K562 (cell line): Measurements from ENCODE around the gene MYL6B. TPM values are rescaled to one million over a fixed set of nuclear protein-coding genes. Genes with fewer than 3 reads are reported as not detected.

ENCODE experiments used
- BCL6 ChIP-seq: fragments of 250-450 bp; sonication (Bioruptor Pico); IDR thresholded peaks from 2 replicates; pipeline ENCODE4 v1.4.0; 2020
- BHLHE40 ChIP-seq: IDR thresholded peaks from 2 replicates; pipeline ENCODE4 v1.6.1; 2011; ENCODE audit warnings: low read length, improper control_type of control experiment
- C11orf30 ChIP-seq: fragments of 450-650 bp; IDR thresholded peaks from 2 replicates; pipeline ENCODE4 v1.6.1; 2016; ENCODE audit warnings: low read depth, mild to moderate bottlenecking
- ETV1 ChIP-seq: fragments of 450-650 bp; conservative IDR thresholded peaks from 2 replicates; pipeline ENCODE4 v1.6.1; 2016; ENCODE audit warnings: missing genetic modification characterization, control low read depth, low read depth, missing compliant biosample characterization
- FOXK2 ChIP-seq, 2 experiments: fragments of 450-650 bp; IDR thresholded peaks in 1 of 2; conservative IDR thresholded peaks in 1 of 2; 2 replicates each; pipeline ENCODE4 v1.6.1; 2016; ENCODE audit warnings: low read depth in 2 of 2, mild to moderate bottlenecking in 1 of 2
- GABPA ChIP-seq: fragments of 200-800 bp; sonication (Bioruptor generic); conservative IDR thresholded peaks from 2 replicates; pipeline ENCODE4 v1.6.1; 2016; ENCODE audit warnings: low read depth, missing genetic modification characterization, missing compliant biosample characterization
- KAT7 ChIP-seq: sonication (generic); formaldehyde crosslinking; IDR thresholded peaks from 2 replicates; pipeline ENCODE4 v1.8.0; 2022; ENCODE audit warnings: missing genetic modification reagents, mild to moderate bottlenecking, borderline replicate concordance
- NBN ChIP-seq: fragments of 450-650 bp; IDR thresholded peaks from 2 replicates; pipeline ENCODE4 v1.6.1; 2016; ENCODE audit warnings: low read depth, mild to moderate bottlenecking
- PCBP1 ChIP-seq: fragments of 200-400 bp; formaldehyde crosslinking; IDR thresholded peaks from 2 replicates; pipeline ENCODE4 v1.6.1; 2018; ENCODE audit warnings: mild to moderate bottlenecking, low read depth, low read length; ENCODE audit not compliant: poor library complexity, severe bottlenecking
- POLR2A ChIP-seq: fragments of 450-650 bp; conservative IDR thresholded peaks from 2 replicates; pipeline ENCODE4 v1.6.1; 2016
- POU5F1 ChIP-seq: fragments of 150-350 bp; IDR thresholded peaks from 2 replicates; pipeline ENCODE4 v1.6.1; 2014; ENCODE audit warnings: borderline replicate concordance, low read length, low read depth, mild to moderate bottlenecking; ENCODE audit not compliant: partially characterized antibody
- RB1 ChIP-seq: fragments of 450-650 bp; IDR thresholded peaks from 2 replicates; pipeline ENCODE4 v1.6.1; 2017; ENCODE audit warnings: low read depth, mild to moderate bottlenecking
- SP1 ChIP-seq: sonication (generic); formaldehyde crosslinking; IDR thresholded peaks from 2 replicates; pipeline ENCODE4 v1.8.1; 2022; ENCODE audit warnings: mild to moderate bottlenecking, missing genetic modification reagents
- SRSF7 ChIP-seq: fragments of 200-400 bp; formaldehyde crosslinking; optimal IDR thresholded peaks from 2 replicates; pipeline ENCODE3; 2017; ENCODE audit warnings: mild to moderate bottlenecking, low read depth, low read length
- TAF1 ChIP-seq: IDR thresholded peaks from 2 replicates; pipeline ENCODE4 v1.6.1; 2011; ENCODE audit warnings: mild to moderate bottlenecking, low read length, moderate library complexity; ENCODE audit not compliant: insufficient read depth, control insufficient read depth, severe bottlenecking; ENCODE audit errors: extremely low read depth
- U2AF1 ChIP-seq: fragments of 200-400 bp; formaldehyde crosslinking; optimal IDR thresholded peaks from 2 replicates; pipeline ENCODE3; 2017; ENCODE audit warnings: mild to moderate bottlenecking, low read depth, low read length, moderate library complexity
- ZBTB7A ChIP-seq: IDR thresholded peaks from 2 replicates; pipeline ENCODE4 v1.6.1; 2011; ENCODE audit warnings: low read depth, mild to moderate bottlenecking, low read length, moderate library complexity, borderline replicate concordance; ENCODE audit not compliant: control insufficient read depth
- ZNF174 ChIP-seq: fragments of 250-450 bp; sonication (Bioruptor Pico); IDR thresholded peaks from 2 replicates; pipeline ENCODE4 v1.4.0; 2020; ENCODE audit warnings: mild to moderate bottlenecking
- ZNF316 ChIP-seq: fragments of 450-650 bp; IDR thresholded peaks from 2 replicates; pipeline ENCODE4 v1.6.1; 2016
- ZNF79 ChIP-seq: fragments of 250-450 bp; sonication (Bioruptor Pico); IDR thresholded peaks from 2 replicates; pipeline ENCODE4 v1.4.0; 2020; ENCODE audit warnings: low read depth, mild to moderate bottlenecking, moderate library complexity
- polyA plus RNA-seq, 8 experiments: library from polyadenylated mRNA; depleted of rRNA in 4 of 8; stranded (reverse) in 5 of 8; unstranded in 3 of 8; fragments of >200 nt; fragmentation: Nextera tagmentation in 2 of 8; fragmentation: Illumina TruSeq in 1 of 8; extraction: Ambion mirVana in 2 of 8; extraction: Trizol in 1 of 8; gene quantifications; 2 replicates each; pipeline versions ENCODE4 v1.2.1 to v1.2.3, GENCODE V29; 2011 to 2014; ENCODE audit warnings: inconsistent platforms in 1 of 8, missing spikeins in 1 of 8
- total RNA-seq, 7 experiments: library from RNA; depleted of rRNA in 6 of 7; stranded (reverse); fragments of >200 nt in 6 of 7; fragmentation: Illumina TruSeq in 2 of 7; extraction: Trizol in 2 of 7; gene quantifications; 2 replicates each; pipeline versions ENCODE4 v1.2.1 to v1.2.3, GENCODE V29; 2011 to 2021; ENCODE audit warnings: low replicate concordance in 1 of 7
- TF ChIP-seq, protein P1 (sequence below): IDR thresholded peaks from 3 replicates; pipeline ENCODE4 v1.6.1; 2011; ENCODE audit warnings: borderline replicate concordance, mild to moderate bottlenecking, moderate library complexity; ENCODE audit not compliant: insufficient read length; ENCODE audit errors: extremely low read depth
- TF ChIP-seq, protein P2 (sequence below), 2 experiments: fragments of 250-450 bp in 1 of 2; fragments of 450-650 bp in 1 of 2; sonication (Bioruptor Pico) in 1 of 2; IDR thresholded peaks; 2 replicates each; pipeline versions ENCODE4 v1.6.1 to v1.8.0; 2016 to 2021; ENCODE audit warnings: mild to moderate bottlenecking in 2 of 2, moderate library complexity in 2 of 2, missing compliant biosample characterization in 1 of 2, missing genetic modification characterization in 1 of 2
- TF ChIP-seq, protein P3 (sequence below): sonication (generic); formaldehyde crosslinking; IDR thresholded peaks from 2 replicates; pipeline ENCODE4 v1.8.0; 2022; ENCODE audit warnings: mild to moderate bottlenecking, missing genetic modification reagents
- TF ChIP-seq, protein P4 (sequence below): sonication (generic); formaldehyde crosslinking; IDR thresholded peaks from 2 replicates; pipeline ENCODE4 v1.9.0; 2022; ENCODE audit warnings: mild to moderate bottlenecking, missing genetic modification reagents

MYL6B gene
- total and polyA plus RNA-seq, 9 of the 15 experiments (the other 6 are each of a cell fraction or from before 2014, with no cell fraction given): 42.8 to 77.3 (median 68.6) TPM

DNA sequence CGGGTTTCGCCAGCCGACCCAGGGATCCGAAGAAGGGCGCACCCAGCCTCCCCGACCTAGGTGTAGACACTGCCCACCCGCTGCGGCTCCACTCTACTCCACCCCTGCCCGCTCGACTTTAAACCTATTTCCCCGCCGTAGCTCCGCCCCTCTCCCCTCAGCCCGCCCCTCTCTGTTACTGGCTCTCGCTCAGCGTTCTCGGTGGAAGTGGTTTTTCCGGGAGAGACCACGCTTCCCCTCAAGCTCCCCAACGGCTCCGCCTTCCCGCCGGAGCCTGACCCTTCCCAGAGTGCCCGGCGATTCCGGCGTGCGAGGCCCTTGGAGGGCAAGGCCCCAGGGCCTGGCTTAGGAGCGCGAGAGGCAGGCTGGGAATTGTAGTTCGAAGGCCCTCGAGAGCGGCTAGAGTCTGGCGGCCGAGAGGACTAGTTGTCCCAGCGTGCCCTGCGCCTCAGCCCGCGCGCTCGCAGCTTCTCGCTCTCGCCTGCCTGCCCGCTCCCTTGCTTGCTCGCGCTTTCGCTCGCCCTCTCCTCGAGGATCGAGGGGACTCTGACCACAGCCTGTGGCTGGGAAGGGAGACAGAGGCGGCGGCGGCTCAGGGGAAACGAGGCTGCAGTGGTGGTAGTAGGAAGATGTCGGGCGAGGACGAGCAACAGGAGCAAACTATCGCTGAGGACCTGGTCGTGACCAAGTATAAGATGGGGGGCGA lies 48.1 kb upstream of the MYL6B start, which contains the start of gene PA2G4 (continued):
- TF ChIP-seq ZNF174: no peak
- TF ChIP-seq SRSF7: no peak
- TF ChIP-seq ETV1 (tag): 0 out of 2 replicates have a peak, but pooled peaks have one; percentile 42
- TF ChIP-seq PCBP1: no peak
- peak; percentile 68 for TF ChIP-seq BHLHE40
- peak; percentile 94 for TF ChIP-seq POLR2A
- TF ChIP-seq, protein P1, sequence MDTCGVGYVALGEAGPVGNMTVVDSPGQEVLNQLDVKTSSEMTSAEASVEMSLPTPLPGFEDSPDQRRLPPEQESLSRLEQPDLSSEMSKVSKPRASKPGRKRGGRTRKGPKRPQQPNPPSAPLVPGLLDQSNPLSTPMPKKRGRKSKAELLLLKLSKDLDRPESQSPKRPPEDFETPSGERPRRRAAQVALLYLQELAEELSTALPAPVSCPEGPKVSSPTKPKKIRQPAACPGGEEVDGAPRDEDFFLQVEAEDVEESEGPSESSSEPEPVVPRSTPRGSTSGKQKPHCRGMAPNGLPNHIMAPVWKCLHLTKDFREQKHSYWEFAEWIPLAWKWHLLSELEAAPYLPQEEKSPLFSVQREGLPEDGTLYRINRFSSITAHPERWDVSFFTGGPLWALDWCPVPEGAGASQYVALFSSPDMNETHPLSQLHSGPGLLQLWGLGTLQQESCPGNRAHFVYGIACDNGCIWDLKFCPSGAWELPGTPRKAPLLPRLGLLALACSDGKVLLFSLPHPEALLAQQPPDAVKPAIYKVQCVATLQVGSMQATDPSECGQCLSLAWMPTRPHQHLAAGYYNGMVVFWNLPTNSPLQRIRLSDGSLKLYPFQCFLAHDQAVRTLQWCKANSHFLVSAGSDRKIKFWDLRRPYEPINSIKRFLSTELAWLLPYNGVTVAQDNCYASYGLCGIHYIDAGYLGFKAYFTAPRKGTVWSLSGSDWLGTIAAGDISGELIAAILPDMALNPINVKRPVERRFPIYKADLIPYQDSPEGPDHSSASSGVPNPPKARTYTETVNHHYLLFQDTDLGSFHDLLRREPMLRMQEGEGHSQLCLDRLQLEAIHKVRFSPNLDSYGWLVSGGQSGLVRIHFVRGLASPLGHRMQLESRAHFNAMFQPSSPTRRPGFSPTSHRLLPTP: no peak
- TF ChIP-seq NBN: peak; percentile 6; the same call in 1 of the 2 replicates
- 0 out of 4 replicates have a peak, but pooled peaks of 1 of the 2 experiments have one; percentile 23 for TF ChIP-seq FOXK2 (conservative IDR thresholded peaks at IDR 0.05 in 1 of 2, IDR thresholded peaks at IDR 0.05 in 1 of 2; ENCODE audit: low read depth in 2 of 2)
- peak; percentile 77 for TF ChIP-seq RB1
- TF ChIP-seq U2AF1: no peak
- TF ChIP-seq, protein P2, sequence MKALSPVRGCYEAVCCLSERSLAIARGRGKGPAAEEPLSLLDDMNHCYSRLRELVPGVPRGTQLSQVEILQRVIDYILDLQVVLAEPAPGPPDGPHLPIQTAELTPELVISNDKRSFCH (CRISPR knock-in tag; IDR thresholded peaks at IDR 0.05): no peak
- TF ChIP-seq, protein P2 (tag; IDR thresholded peaks at IDR 0.05): 0 out of 2 replicates have a peak, but pooled peaks have one; percentile 22
- TF ChIP-seq ZNF79: no peak; the same call in 1 of the 2 replicates
- TF ChIP-seq, protein P3, sequence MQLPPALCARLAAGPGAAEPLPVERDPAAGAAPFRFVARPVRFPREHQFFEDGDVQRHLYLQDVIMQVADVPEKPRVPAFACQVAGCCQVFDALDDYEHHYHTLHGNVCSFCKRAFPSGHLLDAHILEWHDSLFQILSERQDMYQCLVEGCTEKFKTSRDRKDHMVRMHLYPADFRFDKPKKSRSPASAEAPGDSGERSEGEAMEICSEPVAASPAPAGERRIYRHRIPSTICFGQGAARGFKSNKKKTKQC: peak; percentile 89; the same call in 1 of the 2 replicates
- TF ChIP-seq GABPA (tag): peak; percentile 78
- TF ChIP-seq BCL6 (CRISPR knock-in tag): no peak
- no peak for TF ChIP-seq POU5F1
- TF ChIP-seq ZBTB7A: peak; percentile 80
- TF ChIP-seq ZNF316: no peak
- TF ChIP-seq KAT7 (CRISPR knock-in tag): peak; percentile 99
- TF ChIP-seq C11orf30: 0 out of 2 replicates have a peak, but pooled peaks have one; percentile 21
- peak; percentile 88 for TF ChIP-seq SP1 (CRISPR knock-in tag)
- peak; percentile 52 for TF ChIP-seq TAF1
- TF ChIP-seq, protein P4, sequence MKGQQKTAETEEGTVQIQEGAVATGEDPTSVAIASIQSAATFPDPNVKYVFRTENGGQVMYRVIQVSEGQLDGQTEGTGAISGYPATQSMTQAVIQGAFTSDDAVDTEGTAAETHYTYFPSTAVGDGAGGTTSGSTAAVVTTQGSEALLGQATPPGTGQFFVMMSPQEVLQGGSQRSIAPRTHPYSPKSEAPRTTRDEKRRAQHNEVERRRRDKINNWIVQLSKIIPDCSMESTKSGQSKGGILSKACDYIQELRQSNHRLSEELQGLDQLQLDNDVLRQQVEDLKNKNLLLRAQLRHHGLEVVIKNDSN: peak; percentile 54
